NT2/D1 (cell line): ENCODE results near the gene SERPINB8.
"Not testable (repeated sequence)": the region's sequence is repeated elsewhere in the genome, so short reads cannot be mapped to it uniquely, and the experiment has no call there.

Experiments used
- DNase-seq: peaks from one replicate; pipeline ENCODE4 v3.0.0-alpha.2; 2011; ENCODE audit warnings: low read depth, low spot score
- H3K27me3 ChIP-seq: 2 replicates; pipeline ENCODE4 v1.6.0; 2011; ENCODE audit warnings: mild to moderate bottlenecking; ENCODE audit not compliant: insufficient read length, insufficient read depth
- H3K36me3 ChIP-seq: 2 replicates; pipeline ENCODE4 v1.6.1; 2011; ENCODE audit warnings: mild to moderate bottlenecking, low read length, mixed read lengths; ENCODE audit not compliant: insufficient read depth, insufficient read length
- H3K4me1 ChIP-seq: 2 replicates; pipeline ENCODE4 v1.5.1; 2011; ENCODE audit not compliant: insufficient read depth, insufficient read length
- H3K4me3 ChIP-seq: 2 replicates; pipeline ENCODE4 v1.5.1; 2011; ENCODE audit warnings: low read depth; ENCODE audit not compliant: insufficient read length
- H3K9ac ChIP-seq: 2 replicates; pipeline ENCODE4 v1.6.0; 2011; ENCODE audit warnings: low read depth; ENCODE audit not compliant: insufficient read length
- H3K9me3 ChIP-seq: 2 replicates; pipeline ENCODE4 v1.5.1; 2011; ENCODE audit warnings: mild to moderate bottlenecking, low read length; ENCODE audit not compliant: insufficient read depth
- SUZ12 ChIP-seq: IDR thresholded peaks from 2 replicates; pipeline ENCODE4 v1.6.1; 2011; ENCODE audit not compliant: insufficient read length, insufficient read depth; ENCODE audit errors: extremely low read depth
- YY1 ChIP-seq: IDR thresholded peaks from 2 replicates; pipeline ENCODE4 v1.6.1; 2011; ENCODE audit not compliant: insufficient read length, insufficient read depth
- ZNF274 ChIP-seq: IDR thresholded peaks from 2 replicates; pipeline ENCODE4 v1.6.1; 2011; ENCODE audit warnings: mild to moderate bottlenecking, low read depth, low read length

The SERPINB8 gene

DNA sequence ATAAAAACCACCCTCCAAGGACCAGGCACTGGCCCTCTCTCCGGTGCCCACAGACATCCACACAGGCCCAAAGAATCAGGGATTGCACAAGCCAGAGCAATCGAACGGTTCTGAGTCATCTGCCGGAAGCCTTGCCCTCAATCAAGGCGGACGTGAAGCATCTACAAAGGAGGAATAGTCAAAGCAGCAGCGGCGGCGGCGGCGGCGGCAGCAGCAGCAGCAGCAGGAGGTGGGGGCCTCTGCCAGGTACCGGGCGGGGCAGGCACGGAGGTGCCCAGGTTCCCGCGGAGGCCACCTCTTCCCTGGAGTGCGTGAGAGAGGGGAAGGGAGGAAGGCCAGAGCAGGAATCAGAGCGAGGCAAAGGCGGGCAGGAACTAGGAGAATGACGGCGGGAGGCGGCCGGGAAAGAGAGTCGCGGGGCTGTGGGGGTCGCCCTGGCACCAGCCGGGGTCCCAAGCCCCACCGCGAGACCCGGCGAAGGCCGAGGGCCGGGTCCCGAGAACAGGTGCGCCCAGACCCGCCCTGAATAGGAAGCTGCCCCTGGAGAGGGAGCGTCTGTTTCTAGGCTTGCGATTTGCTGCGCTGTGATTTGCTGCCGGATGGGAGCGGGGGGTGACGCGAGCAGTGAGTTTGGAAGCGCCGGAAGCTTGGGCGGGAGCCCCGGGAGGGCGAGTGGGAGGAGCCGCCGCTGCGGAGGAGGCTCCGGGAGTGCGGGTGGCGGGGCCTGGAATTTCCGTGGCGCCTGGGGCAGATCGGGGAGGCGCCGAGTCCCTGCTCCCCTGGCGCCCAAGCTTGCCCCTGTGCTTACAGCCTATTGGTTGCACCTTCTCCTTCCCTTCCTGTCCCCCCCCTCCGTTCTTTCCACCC, at the start of gene SERPINB8:
SERPINB8 (plus strand) TSS at position 140 of the 867 bp plus-strand sequence. CDS start 8,228 bp downstream, outside the sequence.
- Histone ChIP-seq H3K4me3 (peak within 1 kb of the TSS; percentile 70), H3K9me3 (no peaks in the 10 kb centered on the region), H3K9ac (peak within 1 kb of the TSS; percentile 81), H3K36me3 (no peaks in the 10 kb centered on the region), H3K27me3 (peaks cover 13% of the 10 kb centered on the region), H3K4me1 (no peaks in the 10 kb centered on the region)
- peak; percentile 71 for DNase-seq
- TF ChIP-seq SUZ12 = no peak
- TF ChIP-seq YY1 = no peak
- TF ChIP-seq ZNF274 = no peak

GRCh38 chr18:63922049-63922448, 47.8 kb upstream of the SERPINB8 start:
- Histone ChIP-seq H3K4me3 (no peak overlapping the region), H3K27me3 (no peaks in the 10 kb centered on the region), H3K9ac (no peak overlapping the region), H3K9me3 (no peaks in the 10 kb centered on the region), H3K36me3 (no peaks in the 10 kb centered on the region), H3K4me1 (no peaks in the 10 kb centered on the region)
- no peak for TF ChIP-seq YY1
- no peak for TF ChIP-seq ZNF274
- TF ChIP-seq SUZ12 = no peak
- DNase-seq = no peak

GRCh38 chr18:63924551-63924950, 45.3 kb upstream of the SERPINB8 start:
- no peak overlapping the region for H3K4me3 ChIP-seq
- TF ChIP-seq YY1 = no peak
- TF ChIP-seq SUZ12 = no peak
- no peak for DNase-seq
- no peaks in the 10 kb centered on the region for H3K4me1 ChIP-seq
- no peaks in the 10 kb centered on the region for H3K36me3 ChIP-seq
- H3K9ac ChIP-seq = no peak overlapping the region
- H3K9me3 ChIP-seq = no peaks in the 10 kb centered on the region
- no peaks in the 10 kb centered on the region for H3K27me3 ChIP-seq

GRCh38 chr18:63928331-63928730, 41.5 kb upstream of the SERPINB8 start:
- Histone ChIP-seq H3K4me3 (no peak overlapping the region), H3K27me3 (no peaks in the 10 kb centered on the region), H3K4me1 (no peaks in the 10 kb centered on the region), H3K9ac (no peak overlapping the region), H3K36me3 (no peaks in the 10 kb centered on the region), H3K9me3 (no peaks in the 10 kb centered on the region)
- no peak for DNase-seq
- TF ChIP-seq SUZ12 (no peak), ZNF274 (no peak), YY1 (no peak)

- not testable (repeated sequence) for H3K27me3 ChIP-seq, H3K9ac ChIP-seq, H3K4me3 ChIP-seq, H3K4me1 ChIP-seq, H3K9me3 ChIP-seq, DNase-seq, H3K36me3 ChIP-seq
Observed at GRCh38 chr18:63929369-63929768, 40.5 kb upstream of the SERPINB8 start.

- no peaks in the 10 kb centered on the region for H3K4me1 ChIP-seq
- H3K9me3 ChIP-seq = no peaks in the 10 kb centered on the region
- H3K4me3 ChIP-seq = no peak overlapping the region
- no peak for TF ChIP-seq ZNF274
- TF ChIP-seq YY1 = no peak
- TF ChIP-seq SUZ12 = no peak
- H3K27me3 ChIP-seq = no peaks in the 10 kb centered on the region
- H3K36me3 ChIP-seq = no peaks in the 10 kb centered on the region
- no peak for DNase-seq
- no peak overlapping the region for H3K9ac ChIP-seq
Observed at GRCh38 chr18:63930773-63931354, 39.0 kb upstream of the SERPINB8 start.

- Histone ChIP-seq H3K36me3 (no peaks in the 10 kb centered on the region), H3K9ac (peak overlapping the region; percentile 64), H3K9me3 (no peaks in the 10 kb centered on the region), H3K4me3 (peak overlapping the region; percentile 54), H3K4me1 (no peaks in the 10 kb centered on the region), H3K27me3 (peaks cover 17% of the 10 kb centered on the region)
- TF ChIP-seq SUZ12 = no peak
- TF ChIP-seq ZNF274 = no peak
- no peak for TF ChIP-seq YY1
- DNase-seq = peak; percentile 63
Observed at GRCh38 chr18:63936156-63936931, 33.5 kb upstream of the SERPINB8 start.
